ENCODE results near the gene HSPA9. TPM values are rescaled to one million over a fixed set of nuclear protein-coding genes. Genes with fewer than 3 reads are reported as not detected.

The HSPA9 gene
- total and polyA plus RNA-seq, 2 of the 8 experiments (the other 6 are each of a cell fraction or from before 2014, with no cell fraction given), result 191 to 395 TPM

GRCh38 chr5:138603249-138603920, 28.2 kb upstream of the HSPA9 start:
- no peak overlapping the region for H3K9ac ChIP-seq (replicated peaks in 1 of 4; ENCODE audit: extremely low read depth in 1 of 4, low read depth in 3 of 4, low read length in 3 of 4)
- H3K4me3 ChIP-seq (ENCODE audit: extremely low read depth in 1 of 4, insufficient read depth in 2 of 4, low read depth in 3 of 4, low read length in 4 of 4), result no peak overlapping the region
- no peak overlapping the region for H2BK20ac ChIP-seq (ENCODE audit: low read length)
- H3K4me2 ChIP-seq (ENCODE audit: insufficient read depth in 1 of 2, low read depth in 2 of 2, low read length in 2 of 2), result no peak overlapping the region
- no peaks in the 10 kb centered on the region for H3K27me3 ChIP-seq (replicated peaks in 1 of 4; ENCODE audit: control insufficient read depth in 3 of 4, extremely low read depth in 1 of 4, insufficient read depth in 3 of 4, low read length in 3 of 4)
- no peak overlapping the region for H4K5ac ChIP-seq (ENCODE audit: insufficient read length, low read depth, low read length)
- H3K23ac ChIP-seq (ENCODE audit: insufficient read length), result no peak overlapping the region
- H2AK5ac ChIP-seq (ENCODE audit: low read depth, low read length), result no peak overlapping the region
- POLR2A ChIA-PET (ENCODE audit: partially characterized antibody), result interaction anchor here (0.6 to 1.2 kb wide), 2 partner anchors 14 to 32 kb away, joined by 3 read pairs; no protein-coding TSS in a partner anchor
- H3K79me2 ChIP-seq (ENCODE audit: control insufficient read depth in 1 of 2, insufficient read depth in 2 of 2, low read length in 2 of 2), result no peaks in the 10 kb centered on the region
- no peak overlapping the region for H3K27ac ChIP-seq (ENCODE audit: low read depth, low read length)
- no peak overlapping the region for H3K14ac ChIP-seq (ENCODE audit: insufficient read length)
- H4K8ac ChIP-seq (ENCODE audit: extremely low read depth, insufficient read depth, low read length), result no peak overlapping the region
- peak overlapping the region; percentile 64; the same call in 1 of the 2 replicates for H2AFZ ChIP-seq (ENCODE audit: low read length)
- no peak overlapping the region for H2BK15ac ChIP-seq (ENCODE audit: low read length)
- H2BK120ac ChIP-seq (replicated peaks; ENCODE audit: low read depth, low read length), result no peak overlapping the region
- H3K9me3 ChIP-seq (ENCODE audit: insufficient read depth in 2 of 2, low read depth in 1 of 2, low read length in 1 of 2), result no peaks in the 10 kb centered on the region
- WGBS, 2 experiments (ENCODE audit: extremely low coverage in 1 of 2, insufficient coverage in 1 of 2, insufficient read length in 1 of 2, insufficient replicate concordance in 2 of 2, low coverage in 1 of 2, low lambda C conversion rate in 2 of 2, missing lambda C conversion rate in 1 of 2), result 91% methylated on average over 5 of the region's 5 CpGs; no CpG with 5 or more reads in 1 of the 2 experiments
- H3K4ac ChIP-seq (replicated peaks; ENCODE audit: insufficient read length, low read depth, low read length), result no peak overlapping the region
- CTCF ChIA-PET (ENCODE audit: partially characterized antibody), result interaction anchor here (0.6 to 5.6 kb wide), 6 partner anchors 8 to 104 kb away, joined by 3 to 60 read pairs (median 10); no protein-coding TSS in a partner anchor
- H3K79me1 ChIP-seq (ENCODE audit: low read depth, low read length), result no peaks in the 10 kb centered on the region
- H3K18ac ChIP-seq (ENCODE audit: extremely low read depth, low read length), result no peak overlapping the region
- no peak overlapping the region for H3K56ac ChIP-seq (replicated peaks; ENCODE audit: insufficient read length, low read depth, low read length)
- no peak overlapping the region for H2BK5ac ChIP-seq (ENCODE audit: low read depth, low read length)
- 0 out of 2 replicates have a peak overlapping the region, but pooled peaks have one; percentile 27 for H2BK12ac ChIP-seq (ENCODE audit: low read depth, low read length)
- no peaks in the 10 kb centered on the region for H3K23me2 ChIP-seq (ENCODE audit: low read depth, low read length)
- no peaks in the 10 kb centered on the region for H3K36me3 ChIP-seq (ENCODE audit: control insufficient read depth in 2 of 4, insufficient read depth in 4 of 4, low read length in 3 of 4)
- DNase-seq (ENCODE audit: low read depth in 1 of 2, low spot score in 2 of 2) (no peak), FAIRE-seq (no peak)
- no peaks in the 10 kb centered on the region for H4K20me1 ChIP-seq (replicated peaks in 1 of 2; ENCODE audit: control insufficient read depth in 1 of 2, insufficient read depth in 2 of 2, low read length in 2 of 2)
- H4K91ac ChIP-seq (replicated peaks; ENCODE audit: insufficient read length, low read length), result no peak overlapping the region
- H3K4me1 ChIP-seq (replicated peaks in 1 of 4; ENCODE audit: control insufficient read depth in 3 of 4, insufficient read depth in 4 of 4, low read length in 3 of 4), result no peaks in the 10 kb centered on the region; a peak in 1 of 7 replicates
- TF ChIP-seq SUZ12 (IDR thresholded peaks at IDR 0.05; ENCODE audit: low read length), result no peak
- no peak for TF ChIP-seq GTF2F1 (IDR thresholded peaks at IDR 0.05; ENCODE audit: borderline replicate concordance, low read depth, low read length)
- no peak for TF ChIP-seq RBBP5 (IDR thresholded peaks at IDR 0.05; ENCODE audit: borderline replicate concordance, low read depth, low read length)
- no peak for TF ChIP-seq FOSL1 (IDR thresholded peaks at IDR 0.05; ENCODE audit: insufficient read depth, low read depth, low read length)
- no peak for TF ChIP-seq KDM4A (IDR thresholded peaks at IDR 0.05; ENCODE audit: low read depth, low read length, severe bottlenecking)
- TF ChIP-seq USF2 (IDR thresholded peaks at IDR 0.05; ENCODE audit: low read length), result no peak
- TF ChIP-seq RNF2 (IDR thresholded peaks at IDR 0.05; ENCODE audit: borderline replicate concordance, low read depth, low read length, missing control alignments, poor library complexity, severe bottlenecking), result no peak
- no peak for TF ChIP-seq SP2 (IDR thresholded peaks at IDR 0.05; ENCODE audit: low read length)
- no peak for TF ChIP-seq POLR2A (IDR thresholded peaks at IDR 0.05; ENCODE audit: control extremely low read depth in 1 of 2, low read depth in 2 of 2, low read length in 2 of 2)
- TF ChIP-seq ATF3 (IDR thresholded peaks at IDR 0.05; ENCODE audit: insufficient read depth, low read depth, low read length), result no peak
